PC-9 (cell line): ENCODE results near the gene TRMU. TPM values are rescaled to one million over a fixed set of nuclear protein-coding genes. Genes with fewer than 3 reads are reported as not detected.
A peak's percentile ranks its signal among the peaks of the same experiment; 100 is the strongest.

Experiments
- BruUV-seq: library from RNA; stranded (reverse); fragments of 400-500 nt; replicated peaks from 2 replicates; lab custom pipeline; 2021; lab: Mats Ljungman, UMichigan
- CTCF ChIA-PET: fragments of 300-600 bp; sonication (Branson Sonifier 250); formaldehyde crosslinking; loops from one replicate; lab custom pipeline; 2022; ENCODE audit warnings: antibody characterized with exemption; lab: Charles Lee
- POLR2A ChIA-PET: fragments of 300-600 bp; sonication (Branson Sonifier 250); formaldehyde crosslinking; loops from one replicate; lab custom pipeline; 2022; ENCODE audit warnings: antibody characterized with exemption; ENCODE audit not compliant: unreplicated experiment; lab: Charles Lee
- DNase-seq, 2 experiments: peaks; one replicate each; pipeline versions ENCODE4 v3.0.0 to v3.0.0-alpha.2; 2015 to 2022; ENCODE audit warnings: mixed read lengths in 1 of 2
- H2AFZ ChIP-seq: fragments of 200-600 bp; sonication (generic); 2 replicates; pipeline ENCODE4 v1.8.1; 2017; ENCODE audit warnings: antibody characterized with exemption
- H3F3A ChIP-seq: fragments of 200-600 bp; sonication (generic); 2 replicates; pipeline ENCODE4 v1.8.1; 2017; ENCODE audit warnings: antibody characterized with exemption, mild to moderate bottlenecking, low read depth; ENCODE audit not compliant: insufficient read depth
- H3K27ac ChIP-seq: fragments of 200-600 bp; sonication (generic); 2 replicates; pipeline ENCODE4 v1.6.1; 2016; ENCODE audit warnings: mixed run types
- H3K27me3 ChIP-seq: fragments of 200-600 bp; sonication (generic); 2 replicates; pipeline ENCODE4 v1.6.1; 2016; ENCODE audit warnings: low read depth, mixed run types; ENCODE audit not compliant: insufficient read depth
- H3K36me3 ChIP-seq: fragments of 200-600 bp; sonication (generic); 2 replicates; pipeline ENCODE4 v1.6.1; 2016; ENCODE audit warnings: low read depth, mixed run types
- H3K4me1 ChIP-seq: fragments of 200-600 bp; sonication (generic); replicated peaks from 2 replicates; pipeline ENCODE4 v1.6.1; 2016; ENCODE audit warnings: mixed run types; ENCODE audit not compliant: insufficient read depth
- H3K4me2 ChIP-seq: fragments of 200-600 bp; sonication (generic); 2 replicates; pipeline ENCODE4 v1.6.1; 2017; ENCODE audit warnings: mixed run types
- H3K4me3 ChIP-seq: fragments of 200-600 bp; sonication (generic); 2 replicates; pipeline ENCODE4 v1.6.1; 2016; ENCODE audit warnings: mixed run types
- H3K79me2 ChIP-seq: fragments of 200-600 bp; sonication (generic); 2 replicates; pipeline ENCODE4 v1.6.1; 2017; ENCODE audit warnings: low read depth, mixed run types
- H3K9me2 ChIP-seq: fragments of 200-600 bp; sonication (generic); 2 replicates; pipeline ENCODE4 v1.8.1; 2017; ENCODE audit warnings: mild to moderate bottlenecking; ENCODE audit not compliant: insufficient read depth
- H3K9me3 ChIP-seq: fragments of 200-600 bp; sonication (generic); 2 replicates; pipeline ENCODE4 v1.8.1; 2016; ENCODE audit warnings: low read depth; ENCODE audit not compliant: insufficient read depth
- H4K20me1 ChIP-seq: fragments of 200-600 bp; sonication (generic); 2 replicates; pipeline ENCODE4 v1.8.1; 2017; ENCODE audit not compliant: insufficient read depth
- CTCF ChIP-seq: fragments of 200-600 bp; sonication (generic); conservative IDR thresholded peaks from 2 replicates; pipeline ENCODE4 v1.6.1; 2017; ENCODE audit warnings: mixed run types, antibody characterized with exemption, mild to moderate bottlenecking, moderate library complexity
- EZH2 ChIP-seq: fragments of 200-600 bp; sonication (generic); IDR thresholded peaks from 2 replicates; pipeline ENCODE4 v1.8.0; 2017; ENCODE audit warnings: antibody characterized with exemption, low read depth
- intact Hi-C: fragments of 100-400 bp; cut with micrococcal nuclease; formaldehyde crosslinking; loops from one replicate; pipeline ENCODE4 v1.10.0; 2022; ENCODE audit not compliant: unreplicated experiment
- total RNA-seq: library from RNA; stranded (reverse); gene quantifications from 2 replicates; pipeline ENCODE4 v1.2.3, GENCODE V29; 2021

TRMU gene
- total RNA-seq, 1 experiment from 2014 or later = 58.2 TPM

DNA sequence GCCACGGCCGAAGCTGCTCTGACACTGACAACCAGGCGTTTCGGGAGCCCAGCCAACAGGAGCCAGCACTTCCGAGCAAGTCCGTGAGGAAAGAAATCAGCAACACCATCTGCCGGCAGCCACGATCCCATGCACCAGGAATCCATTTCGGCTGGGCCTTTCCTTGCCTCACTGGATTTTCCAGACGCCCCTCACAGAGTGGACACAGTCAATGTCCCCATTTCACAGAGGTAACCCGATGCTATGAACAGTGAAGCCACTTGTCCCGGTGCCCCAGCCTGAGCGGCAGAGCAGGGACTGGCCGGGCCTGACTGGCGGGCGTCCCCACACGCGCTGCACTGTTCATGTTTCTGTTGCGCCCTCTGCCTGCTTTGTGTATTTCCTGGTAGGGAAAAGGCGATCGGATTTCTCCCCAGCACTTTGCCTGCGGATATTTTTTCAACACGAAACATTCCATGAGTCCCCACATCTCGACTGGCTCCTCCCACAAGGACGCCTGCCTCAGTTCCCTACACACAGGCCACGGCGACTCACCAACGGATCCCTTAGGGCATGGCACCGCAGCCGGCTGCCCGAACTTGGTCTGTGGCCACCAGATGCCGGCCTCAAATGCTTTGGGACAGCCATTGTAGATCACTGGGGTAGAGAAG lies 55.3 kb downstream of the TRMU start:
- H3K4me1 ChIP-seq = 0 out of 2 replicates have a peak, but pooled peaks cover 3% of the 10 kb centered on the region
- no peaks in the 10 kb centered on the region for H3K79me2 ChIP-seq
- H3K36me3 ChIP-seq = no peaks in the 10 kb centered on the region
- H3K9me2 ChIP-seq = no peaks in the 10 kb centered on the region
- ChIA-PET CTCF (no interaction called here), POLR2A (no interaction called here)
- intact Hi-C loops = no loop called here
- H4K20me1 ChIP-seq = no peaks in the 10 kb centered on the region
- TF ChIP-seq CTCF (no peak; the same call in 1 of the 2 replicates), EZH2 (no peak)
- no peaks in the 10 kb centered on the region for H3K9me3 ChIP-seq
- no peak overlapping the region for H2AFZ ChIP-seq
- peaks cover 8% of the 10 kb centered on the region; the same call in 1 of the 2 replicates for H3F3A ChIP-seq
- peak overlapping the region; percentile 55 for H3K4me2 ChIP-seq
- no TSS peak for BruUV-seq
- H3K4me3 ChIP-seq = no peak overlapping the region
- peak in 1 of 2 experiments; percentile 42 for DNase-seq
- H3K27ac ChIP-seq = no peak overlapping the region
- no peaks in the 10 kb centered on the region for H3K27me3 ChIP-seq

- ChIA-PET CTCF (no interaction called here), POLR2A (no interaction called here)
- no peaks in the 10 kb centered on the region for H3K27me3 ChIP-seq
- H3K36me3 ChIP-seq = no peaks in the 10 kb centered on the region
- H3K4me2 ChIP-seq = peak overlapping the region; percentile 55; the same call in 1 of the 2 replicates
- H3K4me3 ChIP-seq = no peak overlapping the region
- no peaks in the 10 kb centered on the region for H4K20me1 ChIP-seq
- no peaks in the 10 kb centered on the region for H3K9me3 ChIP-seq
- no peak for DNase-seq
- H3K9me2 ChIP-seq = no peaks in the 10 kb centered on the region
- peaks cover 8% of the 10 kb centered on the region; the same call in 1 of the 2 replicates for H3F3A ChIP-seq
- H2AFZ ChIP-seq = no peak overlapping the region
- no TSS peak for BruUV-seq
- intact Hi-C loops = no loop called here
- H3K4me1 ChIP-seq = 0 out of 2 replicates have a peak, but pooled peaks cover 3% of the 10 kb centered on the region
- no peaks in the 10 kb centered on the region for H3K79me2 ChIP-seq
- H3K27ac ChIP-seq = no peak overlapping the region
- TF ChIP-seq EZH2 = no peak
- no peak for TF ChIP-seq CTCF
These were observed 56.1 kb downstream of the TRMU start for GRCh38 chr22:46391486-46392136.

DNA sequence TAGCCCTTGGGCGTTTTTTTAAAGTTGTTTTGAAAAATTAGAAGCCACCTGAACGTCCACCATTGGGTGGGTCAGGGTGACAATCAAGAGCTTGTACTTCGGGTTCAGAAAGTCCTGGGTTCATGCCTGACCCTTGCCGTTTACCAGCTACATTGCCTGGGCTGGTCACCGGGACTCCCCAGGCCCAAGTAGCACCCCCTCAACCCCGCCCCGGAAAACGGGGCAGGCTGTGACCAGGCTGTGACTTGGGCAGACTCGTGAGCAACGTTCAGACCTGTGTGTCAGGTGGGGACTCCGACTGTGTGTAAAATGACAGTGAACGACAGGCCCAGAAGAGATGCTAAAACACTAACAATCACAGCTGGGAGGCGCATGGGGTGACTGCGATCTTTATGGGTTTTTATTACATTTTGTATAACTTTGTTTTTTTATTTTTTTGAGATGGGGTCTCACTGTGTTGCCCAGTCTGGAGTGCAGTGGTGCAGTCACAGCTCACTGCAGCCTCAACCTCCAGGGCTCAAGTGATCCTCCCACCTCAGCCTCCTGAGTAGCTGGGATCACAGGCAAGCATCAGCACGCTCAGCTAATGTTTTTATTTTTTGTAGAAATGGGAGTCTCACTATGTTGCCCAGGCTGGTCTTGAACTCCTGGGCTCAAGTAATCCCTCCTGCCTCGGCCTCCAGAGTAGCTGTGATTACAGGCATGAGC lies 56.8 kb downstream of the TRMU start:
- H3K4me2 ChIP-seq = no peak overlapping the region
- H3K79me2 ChIP-seq = no peaks in the 10 kb centered on the region
- intact Hi-C loops = no loop called here
- no peak for DNase-seq
- H3K36me3 ChIP-seq = no peaks in the 10 kb centered on the region
- no peaks in the 10 kb centered on the region for H3K27me3 ChIP-seq
- no TSS peak for BruUV-seq
- POLR2A ChIA-PET = no interaction called here
- TF ChIP-seq CTCF (no peak), EZH2 (no peak)
- H3K9me2 ChIP-seq = no peaks in the 10 kb centered on the region
- H3K9me3 ChIP-seq = no peaks in the 10 kb centered on the region
- no peaks in the 10 kb centered on the region for H4K20me1 ChIP-seq
- no peak overlapping the region for H2AFZ ChIP-seq
- H3K4me1 ChIP-seq = 0 out of 2 replicates have a peak, but pooled peaks cover 3% of the 10 kb centered on the region
- no peak overlapping the region for H3K27ac ChIP-seq
- H3F3A ChIP-seq = peaks cover 2% of the 10 kb centered on the region; the same call in 1 of the 2 replicates
- CTCF ChIA-PET = no interaction called here
- no peak overlapping the region for H3K4me3 ChIP-seq
